HepG2 (cell line): Measurements from ENCODE around the gene NR3C2. TPM values are rescaled to one million over a fixed set of nuclear protein-coding genes. Genes with fewer than 3 reads are reported as not detected.

Experiments
- ATAC-seq: fragments of 200-7000 bp; cut with Tn5 transposase; 3 replicates; pipeline ENCODE4 v1.9.1; 2020; ENCODE audit warnings: mild to moderate bottlenecking, moderate library complexity
- BruUV-seq: library from RNA; stranded (reverse); fragments of 400-500 nt; replicated peaks from 2 replicates; lab custom pipeline; 2021; lab: Mats Ljungman, UMichigan
- CTCF ChIA-PET: fragments of 300-600 bp; formaldehyde crosslinking; extraction: SDS; loops from one replicate; lab custom pipeline; 2021; ENCODE audit warnings: low total read pairs, inconsistent platforms, low intra/inter-chr PET ratio; lab: Yijun Ruan, JAX
- POLR2A ChIA-PET: fragments of 350-600 bp; sonication (Branson Sonifier 250); formaldehyde crosslinking; loops from one replicate; lab custom pipeline; 2020; ENCODE audit warnings: antibody characterized with exemption, inconsistent platforms; lab: Yijun Ruan, JAX
- DNase-seq: peaks from one replicate; pipeline ENCODE4 v3.0.0-alpha.2; 2015; ENCODE audit warnings: low spot score
- FAIRE-seq: peaks from 3 replicates; lab custom pipeline; 2011; peaks lifted over from hg19 to GRCh38; lab: Jason Lieb, UNC
- H2AFZ ChIP-seq: one replicate; pipeline ENCODE4 v1.6.1; 2011; ENCODE audit warnings: low read length, inconsistent platforms
- H3K27ac ChIP-seq: fragments of 300-600 bp; 3 replicates; pipeline ENCODE4 v1.8.0; 2011; ENCODE audit warnings: mixed run types, mild to moderate bottlenecking, mixed read lengths, low read length, inconsistent platforms; ENCODE audit not compliant: insufficient read depth; ENCODE audit errors: extremely low read length
- H3K27me3 ChIP-seq, 2 experiments: fragments of 200-600 bp in 1 of 2; 2 replicates in 1 of 2; 3 replicates in 1 of 2; pipeline versions ENCODE4 v1.6.0 to v1.8.0; 2011; ENCODE audit warnings: low read length in 2 of 2, mild to moderate bottlenecking in 2 of 2, moderate library complexity in 2 of 2, inconsistent platforms in 1 of 2; ENCODE audit not compliant: insufficient read depth in 2 of 2, control insufficient read depth in 1 of 2
- H3K36me3 ChIP-seq, 2 experiments: fragments of 200-600 bp in 1 of 2; replicated peaks in 1 of 2; 2 replicates in 1 of 2; 3 replicates in 1 of 2; pipeline versions ENCODE4 v1.5.1 to v1.8.0; 2011; ENCODE audit warnings: low read length in 2 of 2, inconsistent platforms in 1 of 2; ENCODE audit not compliant: insufficient read depth in 2 of 2, control insufficient read depth in 1 of 2
- H3K4me1 ChIP-seq: 2 replicates; pipeline ENCODE4 v1.5.1; 2012; ENCODE audit warnings: low read length, inconsistent platforms; ENCODE audit not compliant: insufficient read depth
- H3K4me2 ChIP-seq: 2 replicates; pipeline ENCODE4 v1.6.0; 2011; ENCODE audit warnings: low read depth, low read length, inconsistent platforms
- H3K4me3 ChIP-seq, 3 experiments: fragments of 200-600 bp in 1 of 3; sonication (generic), shearing (Covaris generic) in 1 of 3; replicated peaks in 1 of 3; 2 replicates each; pipeline ENCODE4 v1.5.1; 2011 to 2016; ENCODE audit warnings: low read length in 3 of 3, inconsistent platforms in 2 of 3, low read depth in 2 of 3, mild to moderate bottlenecking in 2 of 3, control low read depth in 1 of 3, mixed read lengths in 1 of 3; ENCODE audit not compliant: insufficient read depth in 1 of 3
- H3K79me2 ChIP-seq: one replicate; pipeline ENCODE4 v1.6.1; 2011; ENCODE audit warnings: low read length, inconsistent platforms; ENCODE audit not compliant: insufficient read depth
- H3K9ac ChIP-seq: 2 replicates; pipeline ENCODE4 v1.6.0; 2011; ENCODE audit warnings: mild to moderate bottlenecking, low read depth, low read length, inconsistent platforms; ENCODE audit not compliant: insufficient read depth
- H3K9me3 ChIP-seq: 2 replicates; pipeline ENCODE4 v1.5.1; 2012; ENCODE audit warnings: mild to moderate bottlenecking, low read length
- H4K20me1 ChIP-seq: 2 replicates; pipeline ENCODE4 v1.6.0; 2011; ENCODE audit warnings: inconsistent platforms, mild to moderate bottlenecking, low read length, moderate library complexity; ENCODE audit not compliant: insufficient read depth
- HNRNPK ChIP-seq: fragments of 200-400 bp; formaldehyde crosslinking; IDR thresholded peaks from 2 replicates; pipeline ENCODE4 v1.6.1; 2018; ENCODE audit warnings: low read length, low read depth, moderate library complexity, mild to moderate bottlenecking; ENCODE audit not compliant: poor library complexity, severe bottlenecking
- PLRG1 ChIP-seq: fragments of 450-650 bp; conservative IDR thresholded peaks from 2 replicates; pipeline ENCODE4 v1.6.1; 2016
- SKI ChIP-seq: fragments of 450-650 bp; IDR thresholded peaks from one replicate; pipeline ENCODE4 v1.6.1; 2018; ENCODE audit warnings: mild to moderate bottlenecking; ENCODE audit not compliant: partially characterized antibody
- ZBTB38 ChIP-seq: sonication (generic); formaldehyde crosslinking; IDR thresholded peaks from 2 replicates; pipeline ENCODE4 v1.5.1; 2020; ENCODE audit warnings: mild to moderate bottlenecking, missing genetic modification reagents
- ZNF260 ChIP-seq: sonication (generic); formaldehyde crosslinking; IDR thresholded peaks from 2 replicates; pipeline ENCODE4 v1.4.0; 2020; ENCODE audit warnings: missing genetic modification reagents, low read depth, mild to moderate bottlenecking, borderline replicate concordance
- ZNF33A ChIP-seq: sonication (generic); formaldehyde crosslinking; IDR thresholded peaks from 2 replicates; pipeline ENCODE4 v1.5.1; 2020; ENCODE audit warnings: missing genetic modification reagents, mild to moderate bottlenecking, moderate library complexity, borderline replicate concordance
- ZNF367 ChIP-seq: sonication (generic); formaldehyde crosslinking; IDR thresholded peaks from 2 replicates; pipeline ENCODE4 v1.4.0; 2020; ENCODE audit warnings: missing genetic modification reagents, borderline replicate concordance
- ZNF484 ChIP-seq: sonication (generic); formaldehyde crosslinking; IDR thresholded peaks from 2 replicates; pipeline ENCODE4 v1.5.1; 2020; ENCODE audit warnings: mild to moderate bottlenecking, low read depth, missing genetic modification reagents, borderline replicate concordance
- WGBS: methylation state at CpG from one replicate; pipeline ENCODE4 v1.1.6; 2017; ENCODE audit warnings: low lambda C conversion rate; 5-methylcytosine and 5-hydroxymethylcytosine counted together
- in situ Hi-C: cut with HindIII; loops from 2 replicates; pipeline ENCODE4 v1.10.0; 2017; ENCODE audit warnings: low pct_unique_long_range_greater_than_20kb; ENCODE audit not compliant: extremely low pct_ligation_motif_present
- intact Hi-C: fragments of 100-400 bp; cut with micrococcal nuclease; formaldehyde crosslinking; loops from one replicate; pipeline ENCODE4 v1.10.0; 2022; ENCODE audit not compliant: unreplicated experiment
- polyA plus RNA-seq, 8 experiments: library from polyadenylated mRNA; depleted of rRNA in 3 of 8; stranded (reverse) in 7 of 8; unstranded in 1 of 8; fragments of >200 nt; fragmentation: Illumina TruSeq in 4 of 8; extraction: Trizol in 4 of 8; gene quantifications; 2 replicates each; pipeline versions ENCODE4 v1.2.1 to v1.2.3, GENCODE V29; 2011 to 2016; ENCODE audit warnings: low read depth in 4 of 8, missing spikeins in 1 of 8, mixed read lengths in 1 of 8; ENCODE audit not compliant: insufficient read depth in 1 of 8
- total RNA-seq, 5 experiments: library from RNA; depleted of rRNA; stranded (reverse); fragments of >200 nt; fragmentation: Illumina TruSeq; extraction: Trizol; gene quantifications; 2 replicates each; pipeline ENCODE4 v1.2.3, GENCODE V29; 2016; ENCODE audit warnings: low read depth in 1 of 5
- TF ChIP-seq, protein P1 (sequence below), 2 experiments: sonication (generic) in 1 of 2; formaldehyde crosslinking in 1 of 2; IDR thresholded peaks; 2 replicates each; pipeline versions ENCODE4 v1.4.0 to v1.6.1; 2018 to 2020; ENCODE audit warnings: missing genetic modification reagents in 2 of 2, borderline replicate concordance in 1 of 2, low read depth in 1 of 2, mild to moderate bottlenecking in 1 of 2, missing biosample characterization in 1 of 2
- TF ChIP-seq, protein P2 (sequence below): sonication (generic); formaldehyde crosslinking; IDR thresholded peaks from 2 replicates; pipeline ENCODE4 v1.4.0; 2020; ENCODE audit warnings: missing genetic modification reagents
- TF ChIP-seq, protein P3 (sequence below): sonication (generic); formaldehyde crosslinking; IDR thresholded peaks from 2 replicates; pipeline ENCODE4 v1.4.0; 2020; ENCODE audit warnings: missing genetic modification reagents
- TF ChIP-seq, protein P4 (sequence below): sonication (generic); formaldehyde crosslinking; IDR thresholded peaks from 2 replicates; pipeline ENCODE4 v1.4.0; 2020; ENCODE audit warnings: low read depth, mild to moderate bottlenecking, missing genetic modification reagents

NR3C2 gene
- total and polyA plus RNA-seq, 2 of the 13 experiments (the other 11 are each of a cell fraction or from before 2014, with no cell fraction given): 0.26 to 0.46 TPM

DNA sequence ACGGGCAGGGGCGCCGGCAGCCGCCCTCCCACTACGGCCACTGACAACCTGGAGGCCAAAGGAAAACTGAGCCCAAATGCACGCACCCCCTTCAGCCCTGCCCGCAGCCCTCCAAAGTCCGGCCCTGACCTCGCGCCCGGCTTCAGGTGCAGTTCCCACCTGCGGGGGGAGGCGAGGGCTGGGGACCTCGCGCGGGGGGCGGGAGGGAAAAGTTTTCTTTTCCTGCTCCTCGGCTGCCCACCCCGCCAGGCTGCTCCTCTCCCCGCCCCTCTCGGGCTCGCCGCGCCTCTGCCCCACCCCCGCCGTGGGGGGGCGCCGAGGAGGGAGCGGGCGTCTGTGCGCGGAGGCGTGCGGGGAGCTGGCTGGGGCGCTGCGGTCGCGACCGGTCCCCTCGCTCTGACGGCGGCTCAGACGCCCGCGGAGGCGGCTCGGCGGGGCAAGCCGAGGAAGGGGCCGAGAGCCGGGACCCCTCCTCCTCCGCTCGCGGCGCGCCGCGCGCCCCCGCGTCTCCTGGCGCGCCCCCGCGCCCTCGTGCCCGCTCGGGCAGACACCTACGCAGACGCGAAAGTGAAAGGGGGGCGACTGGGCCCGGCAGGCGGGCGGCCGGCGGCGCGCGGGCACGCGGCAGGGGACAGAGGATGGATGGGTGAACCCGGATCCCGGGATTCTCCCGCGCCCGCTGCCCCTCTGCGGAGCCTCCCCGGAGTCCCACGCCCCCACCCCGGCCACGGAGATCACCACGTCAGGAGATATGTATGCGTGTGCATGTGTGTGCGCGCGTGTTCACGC is 3.1 kb upstream of the NR3C2 start:
- intact Hi-C loops: loop anchor here (10.0 kb wide), 1 partner anchor 150 kb away; no protein-coding TSS in a partner anchor
- no TSS peak for BruUV-seq
- CTCF ChIA-PET: no interaction called here
- peak; percentile 16 for TF ChIP-seq HNRNPK
- TF ChIP-seq, protein P1, sequence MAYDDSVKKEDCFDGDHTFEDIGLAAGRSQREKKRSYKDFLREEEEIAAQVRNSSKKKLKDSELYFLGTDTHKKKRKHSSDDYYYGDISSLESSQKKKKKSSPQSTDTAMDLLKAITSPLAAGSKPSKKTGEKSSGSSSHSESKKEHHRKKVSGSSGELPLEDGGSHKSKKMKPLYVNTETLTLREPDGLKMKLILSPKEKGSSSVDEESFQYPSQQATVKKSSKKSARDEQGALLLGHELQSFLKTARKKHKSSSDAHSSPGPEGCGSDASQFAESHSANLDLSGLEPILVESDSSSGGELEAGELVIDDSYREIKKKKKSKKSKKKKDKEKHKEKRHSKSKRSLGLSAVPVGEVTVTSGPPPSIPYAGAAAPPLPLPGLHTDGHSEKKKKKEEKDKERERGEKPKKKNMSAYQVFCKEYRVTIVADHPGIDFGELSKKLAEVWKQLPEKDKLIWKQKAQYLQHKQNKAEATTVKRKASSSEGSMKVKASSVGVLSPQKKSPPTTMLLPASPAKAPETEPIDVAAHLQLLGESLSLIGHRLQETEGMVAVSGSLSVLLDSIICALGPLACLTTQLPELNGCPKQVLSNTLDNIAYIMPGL (CRISPR knock-in tag; IDR thresholded peaks at IDR 0.05; ENCODE audit: borderline replicate concordance in 1 of 2, low read depth in 1 of 2): no peak
- no peak for TF ChIP-seq PLRG1
- no peak for TF ChIP-seq SKI
- TF ChIP-seq, protein P2, sequence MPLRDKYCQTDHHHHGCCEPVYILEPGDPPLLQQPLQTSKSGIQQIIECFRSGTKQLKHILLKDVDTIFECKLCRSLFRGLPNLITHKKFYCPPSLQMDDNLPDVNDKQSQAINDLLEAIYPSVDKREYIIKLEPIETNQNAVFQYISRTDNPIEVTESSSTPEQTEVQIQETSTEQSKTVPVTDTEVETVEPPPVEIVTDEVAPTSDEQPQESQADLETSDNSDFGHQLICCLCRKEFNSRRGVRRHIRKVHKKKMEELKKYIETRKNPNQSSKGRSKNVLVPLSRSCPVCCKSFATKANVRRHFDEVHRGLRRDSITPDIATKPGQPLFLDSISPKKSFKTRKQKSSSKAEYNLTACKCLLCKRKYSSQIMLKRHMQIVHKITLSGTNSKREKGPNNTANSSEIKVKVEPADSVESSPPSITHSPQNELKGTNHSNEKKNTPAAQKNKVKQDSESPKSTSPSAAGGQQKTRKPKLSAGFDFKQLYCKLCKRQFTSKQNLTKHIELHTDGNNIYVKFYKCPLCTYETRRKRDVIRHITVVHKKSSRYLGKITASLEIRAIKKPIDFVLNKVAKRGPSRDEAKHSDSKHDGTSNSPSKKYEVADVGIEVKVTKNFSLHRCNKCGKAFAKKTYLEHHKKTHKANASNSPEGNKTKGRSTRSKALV (CRISPR knock-in tag): peak; percentile 1; the same call in 1 of the 2 replicates
- TF ChIP-seq ZNF367 (CRISPR knock-in tag): no peak
- no peak for TF ChIP-seq ZBTB38 (CRISPR knock-in tag)
- TF ChIP-seq, protein P3, sequence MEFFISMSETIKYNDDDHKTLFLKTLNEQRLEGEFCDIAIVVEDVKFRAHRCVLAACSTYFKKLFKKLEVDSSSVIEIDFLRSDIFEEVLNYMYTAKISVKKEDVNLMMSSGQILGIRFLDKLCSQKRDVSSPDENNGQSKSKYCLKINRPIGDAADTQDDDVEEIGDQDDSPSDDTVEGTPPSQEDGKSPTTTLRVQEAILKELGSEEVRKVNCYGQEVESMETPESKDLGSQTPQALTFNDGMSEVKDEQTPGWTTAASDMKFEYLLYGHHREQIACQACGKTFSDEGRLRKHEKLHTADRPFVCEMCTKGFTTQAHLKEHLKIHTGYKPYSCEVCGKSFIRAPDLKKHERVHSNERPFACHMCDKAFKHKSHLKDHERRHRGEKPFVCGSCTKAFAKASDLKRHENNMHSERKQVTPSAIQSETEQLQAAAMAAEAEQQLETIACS (CRISPR knock-in tag): peak; percentile 85
- no peak for TF ChIP-seq ZNF260
- no peak for TF ChIP-seq ZNF484 (CRISPR knock-in tag)
- TF ChIP-seq, protein P4, sequence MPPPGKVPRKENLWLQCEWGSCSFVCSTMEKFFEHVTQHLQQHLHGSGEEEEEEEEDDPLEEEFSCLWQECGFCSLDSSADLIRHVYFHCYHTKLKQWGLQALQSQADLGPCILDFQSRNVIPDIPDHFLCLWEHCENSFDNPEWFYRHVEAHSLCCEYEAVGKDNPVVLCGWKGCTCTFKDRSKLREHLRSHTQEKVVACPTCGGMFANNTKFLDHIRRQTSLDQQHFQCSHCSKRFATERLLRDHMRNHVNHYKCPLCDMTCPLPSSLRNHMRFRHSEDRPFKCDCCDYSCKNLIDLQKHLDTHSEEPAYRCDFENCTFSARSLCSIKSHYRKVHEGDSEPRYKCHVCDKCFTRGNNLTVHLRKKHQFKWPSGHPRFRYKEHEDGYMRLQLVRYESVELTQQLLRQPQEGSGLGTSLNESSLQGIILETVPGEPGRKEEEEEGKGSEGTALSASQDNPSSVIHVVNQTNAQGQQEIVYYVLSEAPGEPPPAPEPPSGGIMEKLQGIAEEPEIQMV (CRISPR knock-in tag): no peak
- TF ChIP-seq ZNF33A (CRISPR knock-in tag): no peak

More for the DNA sequence above, 3.1 kb upstream of the NR3C2 start:
- WGBS: 0% methylated on average over 5 of the region's 98 CpGs
- peaks cover 23% of the 10 kb centered on the region for H3K4me1 ChIP-seq
- FAIRE-seq: no peak
- no peaks in the 10 kb centered on the region for H3K9me3 ChIP-seq
- POLR2A ChIA-PET: no interaction called here
- DNase-seq: no peak
- no peak for ATAC-seq
- H3K27ac ChIP-seq: no peak overlapping the region
- no peaks in the 10 kb centered on the region for H3K79me2 ChIP-seq
- no peaks in the 10 kb centered on the region for H3K36me3 ChIP-seq
- no peak overlapping the region for H3K9ac ChIP-seq
- H3K4me3 ChIP-seq: peak overlapping the region; percentile 56 to 69 (median 67); a peak in 4 of 6 replicates
- no peak overlapping the region for H2AFZ ChIP-seq
- H3K4me2 ChIP-seq: peak overlapping the region; percentile 100
- H3K27me3 ChIP-seq: peaks cover 0 to 44% of the 10 kb centered on the region in 2 experiments; a peak in 3 of 5 replicates
- no peaks in the 10 kb centered on the region for H4K20me1 ChIP-seq
- in situ Hi-C loops: no loop called here
